Activated T-cell treated with anti-CD3 and anti-CD28 coated beads, Interleukin-2, amount 50 U/mL, for 1 hour (primary cell): ENCODE data around the gene PARP14.
"Not testable (repeated sequence)": the region's sequence is repeated elsewhere in the genome, so short reads cannot be mapped to it uniquely, and the experiment has no call there.

ENCODE experiments used
- DNase-seq: peaks from one replicate; pipeline ENCODE4 v3.0.0-alpha.2; 2020

Gene PARP14

DNA sequence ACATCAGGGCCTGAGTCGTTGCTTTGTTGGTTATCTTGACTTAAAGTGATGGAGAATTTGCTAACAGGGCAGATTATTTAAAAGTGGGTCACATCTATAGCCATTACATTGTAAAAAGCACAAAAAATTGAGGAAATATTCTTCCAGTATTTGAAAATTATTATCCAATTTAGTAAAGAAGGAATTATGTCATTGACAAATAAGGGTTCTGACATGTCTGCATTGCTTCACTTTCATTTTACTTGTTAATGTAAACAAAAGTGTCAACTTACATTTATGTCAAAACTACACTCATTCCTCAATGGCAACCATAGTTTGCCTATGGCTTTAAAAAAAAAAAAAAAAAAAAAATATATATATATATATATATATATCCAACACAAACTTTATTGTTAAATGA lies 3.4 kb upstream of the PARP14 start:
- DNase-seq, result no peak

DNA sequence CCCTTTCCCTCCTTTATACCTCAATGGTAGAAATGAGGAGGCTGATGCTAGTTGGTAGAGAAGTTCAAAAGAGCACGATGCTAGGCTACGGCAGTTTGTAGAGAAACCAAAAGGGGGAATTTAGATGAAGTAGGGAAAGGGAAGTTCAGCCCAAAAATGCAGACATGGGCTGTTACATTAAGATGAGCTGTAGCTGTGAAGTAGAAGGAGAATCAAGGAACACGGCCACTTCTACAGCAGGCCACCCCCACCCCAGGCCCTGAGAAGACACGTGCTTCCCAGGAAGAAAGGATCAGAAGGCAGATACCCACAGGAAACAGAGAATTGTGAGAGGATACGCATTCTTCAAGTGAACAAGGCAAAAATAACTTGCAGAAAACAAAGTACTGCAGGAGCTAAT lies 2.1 kb upstream of the PARP14 start:
- DNase-seq, result no peak

DNA sequence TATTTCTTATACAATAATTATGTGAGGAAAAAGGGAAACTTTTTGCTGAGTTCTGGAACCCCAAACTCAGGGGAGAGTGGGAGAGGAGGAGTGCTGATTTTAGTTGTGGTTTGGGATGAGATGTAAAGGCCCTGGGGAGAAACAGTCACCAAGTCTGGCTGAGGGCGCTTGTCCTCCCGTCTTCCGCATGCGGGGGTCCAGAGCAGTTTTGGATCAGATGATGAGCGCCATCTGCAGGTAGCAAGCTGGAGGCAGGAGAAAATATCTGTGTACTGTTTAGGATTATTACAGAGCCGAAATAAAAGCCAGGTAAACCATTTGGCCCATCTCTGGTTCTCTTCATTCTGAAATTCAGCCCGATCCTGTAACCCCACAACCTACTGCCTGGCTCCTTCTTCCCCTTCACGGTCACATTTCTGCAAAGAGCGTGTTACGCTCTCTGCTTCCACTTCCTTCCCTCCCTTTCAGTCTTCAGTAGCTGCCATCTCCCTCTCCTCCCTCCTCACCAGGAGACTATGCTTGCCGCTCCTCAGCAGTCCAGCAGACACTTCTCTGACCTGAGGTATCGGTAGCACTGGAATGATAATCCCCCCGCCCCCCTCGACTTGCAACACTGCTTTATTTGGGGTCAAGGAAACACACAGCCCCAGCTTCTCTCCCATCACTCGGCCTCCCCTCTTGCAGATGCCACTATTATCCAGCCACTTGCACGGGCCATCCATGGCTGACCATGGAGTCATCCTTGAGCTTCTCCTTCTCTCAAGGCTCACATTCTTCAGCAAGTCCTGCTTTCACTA lies 1.4 kb upstream of the PARP14 start:
- peak; percentile 78 for DNase-seq

DNA sequence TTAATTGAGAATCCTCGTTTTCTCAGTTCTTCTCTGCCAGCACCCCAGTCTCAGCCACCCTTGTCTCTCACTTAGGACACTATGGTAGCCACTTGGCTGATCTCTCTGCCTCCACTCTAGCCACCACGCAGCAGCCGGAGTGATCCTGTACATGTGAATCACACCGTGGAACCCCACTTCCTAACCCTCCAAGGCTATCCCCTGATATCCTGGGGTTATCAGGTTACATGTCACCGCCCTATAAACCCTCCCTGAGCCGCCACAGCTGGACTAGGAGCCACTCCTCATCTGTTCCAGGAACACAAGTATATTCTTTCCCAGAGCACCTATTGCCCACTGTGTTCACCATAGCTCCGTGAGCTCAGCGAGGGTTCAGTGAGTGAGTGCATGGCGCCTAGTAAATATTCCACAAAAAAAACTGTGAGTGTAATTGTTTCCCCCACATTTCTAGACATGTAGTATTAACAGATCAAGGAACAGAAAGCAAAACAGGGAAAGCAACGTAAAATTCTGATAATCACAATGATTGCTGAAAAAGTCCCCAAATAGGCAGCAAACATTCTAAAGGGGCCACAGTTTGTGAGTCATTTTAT lies 661 bp upstream of the PARP14 start:
- DNase-seq, result peak; percentile 34

DNA sequence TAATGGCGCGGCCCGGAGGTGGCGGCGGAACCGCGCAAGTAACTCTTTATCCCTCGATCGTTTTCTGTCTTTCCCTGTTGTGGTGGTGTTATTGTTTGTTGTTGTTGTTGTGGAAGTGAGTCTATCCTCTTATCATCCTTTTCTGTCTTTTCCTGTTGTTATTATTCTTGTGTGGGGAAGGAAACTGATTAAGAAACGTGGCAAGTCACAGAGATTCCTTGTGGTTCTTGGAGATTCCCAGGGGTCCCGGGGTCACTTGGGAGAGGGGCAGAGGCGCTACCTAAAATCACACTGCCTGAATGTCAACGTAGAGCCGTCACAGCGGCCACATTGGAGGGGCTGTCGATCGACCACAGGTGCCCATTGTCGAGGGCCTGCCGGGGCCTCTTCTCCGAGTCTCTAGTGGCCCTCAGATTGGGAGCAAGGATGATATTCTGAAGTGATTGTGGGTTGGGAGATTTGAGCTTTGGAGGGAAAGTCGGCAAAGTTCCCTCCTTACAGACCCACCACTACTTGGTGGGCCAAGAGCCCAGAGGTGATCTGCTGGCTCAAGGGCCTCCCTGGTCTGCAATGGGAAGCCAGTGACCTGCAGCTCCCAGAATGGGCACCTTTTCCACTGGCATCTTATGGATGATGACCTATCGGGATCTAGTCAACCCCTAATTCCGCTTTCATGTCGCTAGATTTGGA lies 790 bp downstream of the PARP14 start:
- no peak for DNase-seq

DNA sequence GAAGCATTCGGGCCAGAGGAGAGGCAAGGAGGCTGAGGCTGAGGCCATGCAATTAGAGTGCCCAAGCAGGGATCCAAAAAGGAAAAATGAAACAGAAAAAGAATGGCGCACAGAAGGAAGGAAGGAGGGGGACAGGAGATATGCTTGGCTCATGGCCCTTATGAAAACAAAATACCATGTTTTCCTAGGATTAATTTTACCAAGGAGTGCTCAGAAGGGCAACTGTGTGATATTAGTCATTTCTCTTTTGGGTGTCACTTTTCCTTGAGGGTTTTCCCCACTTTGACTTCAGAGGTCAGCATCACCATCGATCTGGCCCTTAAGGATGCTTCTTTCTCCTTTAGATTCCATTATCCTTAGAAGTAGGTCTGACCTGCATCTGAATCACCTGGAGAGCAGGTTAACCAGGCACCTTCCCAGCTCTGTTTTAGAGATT lies 1.4 kb downstream of the PARP14 start:
- no peak for DNase-seq

DNA sequence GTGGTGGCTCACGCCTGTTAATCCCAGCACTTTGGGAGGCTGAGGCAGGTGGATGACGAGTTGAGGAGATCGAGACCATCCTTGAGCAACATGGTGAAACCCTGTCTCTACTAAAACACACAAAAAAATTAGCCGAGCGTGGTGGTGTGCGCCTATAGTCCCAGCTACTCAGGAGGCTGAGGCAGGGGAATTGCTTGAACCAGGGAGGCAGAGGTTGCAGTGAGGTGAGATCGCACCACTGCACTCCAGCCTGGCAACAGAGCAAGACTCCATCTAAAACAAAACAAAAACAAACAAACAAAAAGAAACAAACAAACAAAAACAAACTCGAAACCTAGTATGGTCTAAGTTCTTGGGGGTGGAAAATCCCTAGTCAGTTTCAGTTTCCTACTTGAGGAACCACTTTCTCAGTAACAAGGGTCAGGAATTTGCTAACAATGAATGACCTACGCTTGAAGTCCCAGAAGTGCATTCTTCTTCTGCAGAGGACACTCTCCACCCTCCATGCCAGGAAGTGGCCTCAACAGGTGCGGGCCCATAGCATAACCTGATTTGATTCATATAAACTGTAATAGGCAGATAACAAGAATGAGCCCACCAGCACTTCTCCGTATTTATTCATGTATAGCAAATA lies 2.3 kb downstream of the PARP14 start:
- DNase-seq, result not testable (repeated sequence)

DNA sequence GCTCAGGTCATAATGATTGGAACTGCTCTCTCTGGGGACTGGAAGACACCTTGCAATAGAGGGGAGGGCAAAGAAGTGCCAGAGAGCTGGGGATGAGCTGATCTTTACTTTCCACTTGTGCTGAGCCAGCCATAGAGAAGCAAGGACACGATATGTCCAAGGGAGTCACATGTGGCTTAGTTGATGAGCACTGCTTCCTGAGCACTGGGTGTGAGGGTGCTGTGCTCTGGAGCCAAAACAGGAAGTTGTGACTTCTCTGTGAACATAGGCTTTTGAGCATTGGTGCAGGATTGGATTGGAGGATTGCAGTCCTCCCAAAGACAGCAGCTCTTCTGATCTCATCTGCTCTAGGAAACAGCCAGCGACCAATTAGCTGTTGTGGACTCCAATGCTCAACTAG lies 6.7 kb downstream of the PARP14 start:
- DNase-seq, result no peak

DNA sequence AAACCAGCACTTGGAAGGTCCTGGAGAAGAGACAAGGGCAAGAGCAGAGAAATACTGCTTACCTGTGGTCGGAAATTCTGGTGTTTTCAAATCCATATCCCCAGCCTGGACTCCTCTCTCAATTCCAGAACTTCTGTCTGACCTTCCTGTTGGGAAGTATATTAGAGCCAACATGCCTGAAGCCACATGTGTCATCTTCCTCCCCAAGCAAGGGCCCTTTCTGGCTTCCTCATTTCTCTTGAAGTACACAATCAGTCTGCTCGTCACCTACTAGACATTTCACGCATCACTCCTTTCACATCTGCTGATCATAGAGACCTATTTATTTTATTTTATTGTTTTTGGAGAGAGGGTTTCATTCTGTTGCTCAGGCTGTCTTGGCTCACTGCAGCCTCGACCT lies 8.4 kb downstream of the PARP14 start:
- no peak for DNase-seq

DNA sequence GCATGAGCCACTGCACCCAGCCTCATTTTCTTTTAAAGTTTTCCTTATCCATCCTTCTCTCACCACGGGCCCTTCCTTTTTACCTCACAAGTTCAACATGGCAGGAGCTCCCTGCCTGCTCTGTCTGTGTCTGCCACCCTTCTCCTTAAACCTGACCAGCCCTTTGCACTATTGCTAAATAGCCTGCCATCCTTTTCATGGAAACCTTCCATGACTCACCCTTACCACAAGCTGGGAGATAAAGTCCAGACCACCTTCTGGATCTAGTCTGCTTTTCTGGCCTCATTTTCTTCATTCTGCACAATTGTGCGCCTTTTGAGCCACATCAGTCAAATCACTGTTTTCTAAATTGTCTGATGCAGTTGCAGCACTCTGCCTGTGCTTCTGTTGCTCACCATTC lies 8.9 kb downstream of the PARP14 start:
- no peak for DNase-seq

DNA sequence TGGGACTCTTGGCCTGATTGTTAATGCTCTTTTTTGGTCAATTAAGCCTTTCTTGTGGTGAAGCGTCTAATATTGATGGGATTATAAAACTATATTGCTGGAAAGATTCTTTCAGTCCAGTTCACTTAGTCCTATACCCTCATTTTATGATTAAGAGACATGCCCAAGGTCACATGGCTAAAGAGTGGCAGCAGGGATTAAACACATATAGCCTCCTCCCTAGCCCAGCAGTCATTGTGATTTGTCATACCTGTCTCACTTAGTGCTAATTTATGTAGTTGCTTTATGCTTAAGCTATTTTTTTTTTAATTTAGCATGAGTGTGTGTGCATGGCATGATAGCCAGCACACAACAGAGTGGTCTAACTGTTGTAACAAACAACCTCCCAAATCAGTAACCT lies 9.5 kb downstream of the PARP14 start:
- no peak for DNase-seq

DNA sequence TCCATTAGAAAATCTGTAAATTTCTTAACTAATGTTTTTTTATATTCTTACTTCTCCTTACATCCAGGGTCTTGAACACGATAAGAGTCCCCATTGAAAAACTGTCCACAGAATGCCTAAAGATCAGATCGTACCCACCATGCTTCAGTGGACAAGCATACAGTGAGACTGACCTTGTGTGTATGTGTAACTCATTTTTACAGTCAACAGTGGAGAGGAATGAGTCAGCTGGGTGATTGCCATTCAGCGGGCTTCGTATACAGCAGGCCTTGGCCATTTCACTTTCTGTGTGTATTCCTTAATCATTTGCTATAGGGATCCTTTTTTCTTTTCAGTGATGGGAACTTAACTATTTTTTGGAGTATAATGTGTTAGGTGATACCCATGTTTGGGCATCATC lies 10.6 kb downstream of the PARP14 start:
- DNase-seq, result no peak

DNA sequence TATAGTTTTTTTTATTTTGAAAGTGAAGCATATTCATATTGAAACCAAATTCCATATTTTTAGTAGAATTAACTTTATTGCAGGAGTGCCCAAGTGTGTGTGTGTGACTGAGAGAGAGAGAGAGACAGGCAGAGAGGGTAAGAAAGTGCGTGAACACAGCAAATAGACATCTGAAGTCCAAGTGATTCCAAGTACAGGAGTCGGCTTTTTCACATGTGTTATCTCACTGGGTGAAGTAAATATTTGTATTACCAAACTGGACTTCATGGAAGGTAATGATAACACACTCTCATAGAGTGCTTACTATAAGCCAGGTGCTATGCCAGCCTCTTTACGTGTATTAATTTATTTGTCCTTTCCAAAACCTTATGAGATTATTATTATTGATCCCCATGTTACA lies 12.0 kb downstream of the PARP14 start:
- no peak for DNase-seq

DNA sequence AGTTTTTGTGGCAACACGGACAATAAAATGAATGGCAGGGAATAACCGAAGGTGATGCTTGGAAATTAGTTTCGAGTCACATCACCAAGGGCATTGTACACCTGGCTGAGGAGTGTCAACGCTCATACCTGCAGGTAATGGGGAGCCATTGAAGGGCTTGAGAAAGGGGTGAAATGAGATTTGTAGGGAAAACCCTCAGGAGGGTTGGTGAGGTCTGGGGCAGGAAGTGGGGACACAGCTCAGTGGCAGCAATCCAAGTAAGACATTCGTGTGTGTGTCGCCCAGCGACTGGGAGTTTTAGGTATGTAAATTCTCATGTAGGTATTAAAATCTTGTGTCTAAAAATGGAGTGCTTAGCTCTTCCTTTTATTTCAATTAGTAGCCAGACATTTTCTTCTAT lies 14.3 kb downstream of the PARP14 start:
- no peak for DNase-seq

DNA sequence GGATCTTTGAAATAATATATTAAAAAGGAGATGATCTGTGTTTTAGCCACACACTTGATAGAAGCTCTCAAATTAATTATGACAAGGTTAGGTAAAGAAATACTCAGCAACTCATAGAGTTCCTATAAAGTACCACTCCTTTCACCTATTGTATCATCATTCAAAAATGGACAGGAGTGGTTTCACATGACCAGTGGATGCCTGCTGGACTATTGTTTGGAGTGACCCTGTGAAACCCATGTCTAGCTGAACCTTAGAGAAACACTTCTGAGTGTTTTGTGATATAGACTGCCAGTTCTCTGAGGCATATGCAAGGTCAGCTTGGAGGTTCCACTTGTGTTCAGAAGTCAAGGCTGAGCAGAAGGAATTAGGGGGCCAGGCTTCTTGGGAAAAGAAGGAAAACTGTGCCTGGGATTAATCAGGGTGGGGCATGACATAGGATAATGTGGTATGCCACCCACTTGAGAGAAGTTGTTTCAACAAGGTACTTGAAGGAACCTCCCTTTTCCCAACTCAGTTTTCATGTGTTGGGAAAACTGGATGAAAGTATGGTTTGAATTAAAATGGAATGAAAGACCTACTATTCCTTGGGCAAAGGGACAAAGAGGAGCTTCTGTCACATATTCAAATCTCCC lies 15.4 kb downstream of the PARP14 start:
- no peak for DNase-seq

DNA sequence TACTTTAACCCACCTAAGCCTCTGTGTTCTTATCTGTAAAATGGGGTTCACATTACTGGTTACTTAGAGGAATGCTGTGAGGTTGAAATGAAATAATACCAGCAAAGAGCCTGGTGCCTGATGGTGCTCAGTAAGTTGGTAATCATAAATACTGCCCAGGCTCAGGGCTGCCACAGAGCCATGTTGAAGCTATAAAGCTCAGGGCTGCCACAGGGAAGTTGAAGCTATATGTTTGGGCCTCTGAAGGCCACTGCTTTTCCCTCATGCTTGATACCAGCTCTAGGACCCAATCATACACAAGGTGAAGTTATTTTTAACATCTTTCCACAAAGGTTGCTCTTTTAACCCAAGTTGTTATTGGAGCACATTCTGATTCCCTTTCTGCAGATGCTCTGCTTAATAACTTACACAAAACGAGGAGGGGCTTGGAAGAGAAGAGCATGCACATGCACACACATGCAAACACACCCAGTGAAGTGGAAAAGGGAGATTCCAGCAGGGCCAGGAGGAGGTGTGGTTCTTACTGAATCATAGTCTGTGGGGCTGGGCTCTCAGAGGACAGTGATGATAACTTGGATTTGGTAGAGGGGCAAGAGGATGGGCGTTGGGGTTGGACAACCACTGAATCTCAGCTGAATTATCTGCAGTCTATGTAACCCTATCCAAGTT lies 17.4 kb downstream of the PARP14 start:
- no peak for DNase-seq

DNA sequence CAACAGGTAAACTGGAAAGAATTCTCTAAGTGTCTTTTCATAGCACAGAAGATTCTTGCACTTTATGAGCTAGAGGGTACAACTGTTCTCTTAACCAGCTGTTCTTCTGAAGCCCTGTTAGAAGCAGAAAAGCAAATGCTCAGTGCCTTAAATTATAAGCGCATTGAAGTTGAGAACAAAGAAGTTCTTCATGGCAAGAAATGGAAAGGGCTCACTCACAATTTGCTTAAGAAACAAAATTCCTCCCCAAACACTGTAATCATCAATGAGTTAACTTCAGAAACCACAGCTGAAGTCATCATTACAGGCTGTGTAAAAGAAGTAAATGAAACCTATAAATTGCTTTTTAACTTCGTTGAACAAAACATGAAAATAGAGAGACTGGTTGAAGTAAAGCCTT lies 19.6 kb downstream of the PARP14 start:
- DNase-seq, result no peak

DNA sequence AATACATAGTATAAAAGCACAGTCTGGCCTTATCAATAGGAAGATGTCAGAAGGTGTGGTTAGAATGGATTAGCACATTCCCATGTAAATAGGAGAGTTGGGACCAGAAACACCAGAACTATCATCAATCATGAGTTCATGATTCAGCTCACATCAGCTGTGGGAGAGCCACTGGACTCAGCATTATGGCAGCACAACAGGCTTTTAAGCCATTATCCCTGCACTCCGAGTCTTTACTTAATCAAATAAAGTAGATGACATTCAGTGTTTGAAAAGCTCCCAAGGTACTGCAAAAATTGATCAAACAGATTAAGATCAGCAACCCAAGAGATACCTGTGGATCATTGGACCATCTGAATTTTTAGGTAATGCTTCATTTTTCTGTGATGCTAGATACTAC lies 24.7 kb downstream of the PARP14 start:
- DNase-seq, result no peak

DNA sequence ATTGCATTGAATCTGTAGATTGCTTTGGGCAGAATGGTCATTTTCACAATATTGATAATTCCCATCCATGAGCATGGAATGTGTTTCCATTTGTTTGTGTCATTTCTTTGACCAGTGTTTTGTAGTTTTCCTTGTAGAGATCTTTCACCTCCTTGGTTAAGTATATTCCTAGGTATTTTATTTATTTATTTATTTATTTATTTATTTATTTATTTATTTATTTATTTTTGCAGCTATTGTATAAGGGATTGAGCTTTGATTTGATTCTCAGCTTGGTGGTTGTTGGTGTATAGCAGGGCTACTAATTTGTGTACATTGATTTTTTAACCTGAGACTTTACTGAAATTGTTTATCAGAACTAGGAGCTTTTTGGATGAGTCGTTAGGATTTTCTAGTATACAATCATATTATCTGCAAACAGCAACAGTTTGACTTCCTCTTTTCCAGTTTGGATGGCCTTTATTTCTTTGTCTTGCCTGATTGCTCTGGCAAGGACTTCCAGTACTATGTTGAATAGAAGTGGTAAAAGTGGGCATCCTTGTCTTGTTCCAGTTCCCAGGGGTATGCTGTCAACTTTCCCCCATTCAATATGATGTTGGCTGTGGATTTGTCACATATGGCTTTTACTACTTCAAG lies 30.1 kb downstream of the PARP14 start:
- DNase-seq, result not testable (repeated sequence)

DNA sequence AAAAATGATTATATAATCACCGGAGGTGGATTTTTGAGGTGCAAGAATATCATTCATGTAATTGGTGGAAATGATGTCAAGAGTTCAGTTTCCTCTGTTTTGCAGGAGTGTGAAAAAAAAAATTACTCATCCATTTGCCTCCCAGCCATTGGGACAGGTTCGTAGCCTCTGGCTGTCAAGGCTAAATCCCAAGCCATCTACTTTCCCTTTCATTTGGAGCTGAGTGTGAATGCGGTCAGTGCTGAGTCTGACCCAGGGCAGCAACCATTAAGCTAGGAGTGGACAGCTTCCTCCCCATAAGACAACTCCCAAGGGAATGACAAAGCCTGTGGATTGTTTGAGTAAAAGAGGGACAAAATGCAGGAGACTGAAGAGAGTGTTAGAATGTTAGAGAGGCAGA lies 33.6 kb downstream of the PARP14 start:
- DNase-seq, result no peak

DNA sequence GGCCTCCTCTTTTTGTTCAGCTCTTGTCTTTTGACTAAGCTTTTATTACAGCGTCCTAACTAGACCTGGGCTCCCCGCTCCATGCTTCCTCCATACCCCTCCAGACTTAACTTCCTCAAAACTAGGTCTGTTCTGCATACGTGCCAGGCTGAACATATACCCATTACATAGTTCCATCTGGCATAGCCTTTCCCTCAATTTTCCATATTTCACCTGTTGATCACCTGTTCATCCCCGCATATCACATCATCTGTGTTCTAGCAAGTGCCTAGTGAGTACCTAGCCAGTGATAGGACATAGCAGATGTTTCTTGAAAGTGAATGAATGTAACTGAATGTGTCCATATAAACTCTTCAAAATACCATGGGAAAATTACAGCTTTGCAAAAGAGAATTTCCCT lies 36.0 kb downstream of the PARP14 start:
- DNase-seq, result no peak

DNA sequence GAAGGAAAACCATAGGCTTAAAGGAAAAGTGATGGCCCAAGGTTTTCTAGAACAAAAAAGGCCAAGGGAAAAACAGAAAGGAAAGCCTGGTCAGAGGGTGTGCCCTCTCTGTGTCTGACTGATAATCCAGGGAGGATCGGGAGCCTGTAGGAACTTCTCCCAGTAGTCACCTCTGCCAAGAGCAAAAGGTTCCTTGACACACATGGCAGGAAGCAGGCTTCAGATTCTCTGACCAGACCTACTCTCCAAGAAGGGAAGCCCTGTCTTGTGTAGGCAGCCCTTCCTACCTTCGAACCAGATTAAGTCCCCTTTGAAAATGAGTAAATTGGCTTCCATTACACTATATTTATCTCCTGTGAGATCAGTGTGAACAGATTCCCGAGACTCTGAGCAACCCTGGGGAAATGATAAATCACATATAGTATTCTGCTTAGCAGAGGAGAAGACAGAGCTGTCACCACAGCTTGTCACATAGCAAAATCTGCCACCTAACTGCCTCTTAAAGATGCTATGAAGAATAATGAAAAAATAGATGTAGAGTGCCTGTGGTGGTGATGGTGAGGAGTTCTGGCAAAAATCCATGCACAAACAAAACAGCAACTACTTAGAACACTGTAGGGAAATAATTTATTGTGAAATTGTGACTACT lies 38.8 kb downstream of the PARP14 start:
- DNase-seq, result no peak
